Measurements from ENCODE around the gene PCDHB16.
"Not testable (repeated sequence)": the region's sequence is repeated elsewhere in the genome, so short reads cannot be mapped to it uniquely, and the experiment has no call there.

Gene PCDHB16

DNA sequence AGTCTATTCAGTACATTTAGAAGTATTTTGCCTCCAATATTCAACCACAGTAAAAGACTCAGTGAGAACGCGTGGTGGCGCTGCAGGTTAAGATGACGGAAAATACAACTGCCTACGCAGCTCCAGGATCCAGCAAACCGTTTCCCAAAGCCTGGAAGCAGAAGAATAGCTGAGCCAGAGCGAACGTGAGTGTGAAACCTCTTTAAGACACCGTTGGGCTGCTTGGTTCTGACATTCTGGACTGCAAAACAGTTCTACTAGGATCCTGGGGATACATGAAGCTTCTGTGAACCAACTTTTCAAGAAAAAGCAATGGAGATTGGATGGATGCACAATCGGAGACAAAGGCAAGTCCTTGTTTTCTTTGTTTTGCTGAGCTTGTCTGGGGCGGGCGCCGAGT is at the start of gene PCDHB16:
Gene PCDHB16, plus strand, starts transcription at position 140 of the 400 bp plus-strand sequence. Its CDS starts 173 bp downstream, at position 313.
- no peak for DNase-seq (ENCODE audit: low read depth in 2 of 2, low spot score in 1 of 2)

DNA sequence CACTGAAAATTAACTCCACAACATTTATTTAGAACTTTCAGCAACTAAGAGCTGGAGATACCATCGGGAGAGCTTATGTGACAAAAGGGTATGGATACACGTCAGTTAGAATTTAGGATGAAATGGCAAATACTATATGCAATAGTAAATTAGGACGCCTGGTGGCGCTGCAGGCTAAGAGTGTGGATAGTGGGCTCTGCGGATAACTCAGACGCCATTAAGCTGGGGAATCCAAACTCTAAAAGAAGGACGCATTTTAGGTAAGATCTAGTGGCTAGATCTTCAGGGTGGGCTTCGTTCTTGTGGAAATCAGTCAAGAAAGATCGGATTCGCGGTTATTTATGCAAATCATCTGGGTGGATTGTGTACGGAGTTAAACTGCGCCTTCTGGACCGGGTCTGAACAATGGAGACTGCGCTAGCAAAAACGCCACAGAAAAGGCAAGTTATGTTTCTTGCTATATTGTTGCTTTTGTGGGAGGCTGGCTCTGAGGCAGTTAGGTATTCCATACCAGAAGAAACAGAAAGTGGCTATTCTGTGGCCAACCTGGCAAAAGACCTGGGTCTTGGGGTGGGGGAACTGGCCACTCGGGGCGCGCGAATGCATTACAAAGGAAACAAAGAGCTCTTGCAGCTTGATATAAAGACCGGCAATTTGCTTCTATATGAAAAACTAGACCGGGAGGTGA is 47.0 kb upstream of the PCDHB16 start, which contains the start of gene PCDHB5:
Gene PCDHB5, plus strand, starts transcription at position 177 of the 688 bp plus-strand sequence. Its CDS starts 229 bp downstream, at position 406.
- no peak for DNase-seq (ENCODE audit: low read depth in 2 of 2, low spot score in 1 of 2)

DNA sequence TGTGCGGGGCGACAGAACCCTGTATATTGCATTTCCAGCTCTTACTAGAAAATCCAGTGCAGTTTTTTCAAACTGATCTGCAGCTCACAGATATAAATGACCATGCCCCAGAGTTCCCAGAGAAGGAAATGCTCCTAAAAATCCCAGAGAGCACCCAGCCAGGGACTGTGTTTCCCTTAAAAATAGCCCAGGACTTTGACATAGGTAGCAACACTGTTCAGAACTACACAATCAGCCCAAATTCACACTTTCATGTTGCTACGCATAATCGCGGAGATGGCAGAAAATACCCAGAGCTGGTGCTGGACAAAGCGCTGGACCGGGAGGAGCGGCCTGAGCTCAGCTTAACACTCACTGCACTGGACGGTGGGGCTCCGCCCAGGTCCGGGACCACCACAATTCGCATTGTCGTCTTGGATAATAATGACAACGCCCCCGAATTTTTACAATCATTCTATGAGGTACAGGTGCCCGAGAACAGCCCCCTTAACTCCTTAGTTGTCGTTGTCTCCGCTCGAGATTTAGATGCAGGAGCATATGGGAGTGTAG is 46.4 kb upstream of the PCDHB16 start:
- DNase-seq (ENCODE audit: low read depth in 2 of 2, low spot score in 1 of 2), result no peak

DNA sequence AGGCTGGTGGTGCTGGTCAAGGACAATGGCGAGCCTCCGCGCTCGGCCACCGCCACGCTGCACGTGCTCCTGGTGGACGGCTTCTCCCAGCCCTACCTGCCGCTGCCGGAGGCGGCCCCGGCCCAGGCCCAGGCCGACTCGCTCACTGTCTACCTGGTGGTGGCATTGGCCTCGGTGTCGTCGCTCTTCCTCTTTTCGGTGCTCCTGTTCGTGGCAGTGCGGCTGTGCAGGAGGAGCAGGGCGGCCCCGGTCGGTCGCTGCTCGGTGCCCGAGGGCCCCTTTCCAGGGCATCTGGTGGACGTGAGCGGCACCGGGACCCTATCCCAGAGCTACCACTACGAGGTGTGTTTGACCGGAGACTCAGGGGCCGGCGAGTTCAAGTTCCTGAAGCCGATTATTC is 44.8 kb upstream of the PCDHB16 start:
- DNase-seq (ENCODE audit: low read depth in 2 of 2, low spot score in 1 of 2), result not testable (repeated sequence)

DNA sequence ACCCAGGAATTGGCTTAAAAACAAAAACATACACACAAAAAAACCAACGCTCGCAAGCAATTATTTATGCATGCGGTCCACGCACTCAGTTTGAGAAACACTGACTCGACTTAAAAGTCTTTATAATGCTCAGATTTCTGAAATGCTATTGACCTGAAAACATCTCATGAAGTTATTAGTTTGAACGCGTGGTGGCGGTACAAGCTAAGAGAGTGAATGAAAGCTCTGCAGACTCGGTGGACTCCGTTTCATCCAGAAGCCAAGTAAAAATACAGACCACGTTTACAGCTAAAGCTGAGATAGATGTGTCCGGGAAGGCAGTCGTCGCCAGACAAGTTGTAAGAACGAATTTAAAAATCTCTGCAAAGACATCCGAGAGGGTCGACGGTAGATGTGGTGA is 32.4 kb upstream of the PCDHB16 start, which contains the start of gene PCDHB6:
Gene PCDHB6, plus strand, starts transcription at position 246 of the 400 bp plus-strand sequence. CDS start 201 bp downstream, outside the sequence.
- DNase-seq (ENCODE audit: low read depth in 2 of 2, low spot score in 1 of 2), result no peak

DNA sequence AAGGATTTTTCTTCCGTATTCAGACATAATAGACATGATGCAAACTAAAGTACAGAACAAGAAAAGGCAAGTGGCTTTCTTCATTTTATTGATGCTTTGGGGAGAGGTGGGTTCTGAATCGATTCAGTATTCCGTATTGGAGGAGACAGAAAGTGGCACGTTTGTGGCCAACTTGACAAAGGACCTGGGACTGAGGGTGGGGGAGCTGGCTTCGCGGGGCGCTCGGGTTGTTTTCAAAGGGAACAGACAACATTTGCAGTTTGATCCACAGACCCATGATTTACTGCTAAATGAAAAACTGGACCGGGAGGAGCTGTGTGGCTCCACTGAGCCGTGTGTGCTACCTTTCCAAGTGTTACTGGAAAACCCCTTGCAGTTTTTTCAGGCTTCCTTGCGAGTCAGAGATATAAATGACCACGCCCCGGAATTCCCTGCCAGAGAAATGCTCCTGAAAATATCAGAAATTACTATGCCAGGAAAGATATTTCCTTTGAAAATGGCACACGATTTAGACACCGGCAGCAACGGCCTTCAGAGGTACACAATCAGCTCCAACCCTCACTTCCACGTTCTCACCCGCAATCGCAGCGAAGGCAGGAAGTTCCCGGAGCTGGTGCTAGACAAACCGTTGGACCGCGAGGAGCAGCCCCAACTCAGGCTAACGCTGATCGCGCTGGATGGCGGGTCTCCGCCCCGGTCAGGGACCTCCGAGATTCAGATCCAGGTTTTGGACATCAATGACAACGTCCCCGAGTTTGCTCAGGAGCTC is 31.8 kb upstream of the PCDHB16 start:
- DNase-seq (ENCODE audit: low read depth in 2 of 2, low spot score in 1 of 2), result no peak

DNA sequence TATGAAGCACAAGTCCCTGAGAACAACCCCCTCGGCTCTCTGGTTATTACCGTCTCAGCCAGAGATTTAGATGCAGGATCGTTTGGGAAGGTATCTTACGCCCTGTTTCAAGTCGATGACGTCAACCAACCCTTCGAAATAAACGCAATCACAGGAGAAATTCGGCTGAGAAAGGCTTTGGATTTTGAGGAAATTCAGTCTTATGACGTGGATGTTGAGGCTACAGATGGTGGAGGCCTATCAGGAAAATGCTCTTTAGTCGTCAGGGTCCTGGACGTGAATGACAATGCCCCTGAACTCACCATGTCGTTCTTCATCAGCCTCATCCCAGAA is 31.2 kb upstream of the PCDHB16 start:
- no peak for DNase-seq (ENCODE audit: low read depth in 2 of 2, low spot score in 1 of 2)

DNA sequence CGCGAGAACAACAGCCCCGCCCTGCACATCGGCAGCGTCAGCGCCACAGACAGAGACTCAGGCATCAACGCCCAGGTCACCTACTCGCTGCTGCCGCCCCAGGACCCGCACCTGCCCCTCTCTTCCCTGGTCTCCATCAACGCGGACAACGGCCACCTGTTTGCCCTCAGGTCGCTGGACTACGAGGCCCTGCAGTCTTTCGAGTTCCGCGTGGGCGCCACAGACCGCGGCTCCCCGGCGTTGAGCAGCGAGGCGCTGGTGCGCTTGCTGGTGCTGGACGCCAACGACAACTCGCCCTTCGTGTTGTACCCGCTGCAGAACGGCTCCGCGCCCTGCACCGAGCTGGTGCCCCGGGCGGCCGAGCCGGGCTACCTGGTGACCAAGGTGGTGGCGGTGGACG is 30.6 kb upstream of the PCDHB16 start:
- DNase-seq (ENCODE audit: low read depth in 2 of 2, low spot score in 1 of 2), result not testable (repeated sequence)

DNA sequence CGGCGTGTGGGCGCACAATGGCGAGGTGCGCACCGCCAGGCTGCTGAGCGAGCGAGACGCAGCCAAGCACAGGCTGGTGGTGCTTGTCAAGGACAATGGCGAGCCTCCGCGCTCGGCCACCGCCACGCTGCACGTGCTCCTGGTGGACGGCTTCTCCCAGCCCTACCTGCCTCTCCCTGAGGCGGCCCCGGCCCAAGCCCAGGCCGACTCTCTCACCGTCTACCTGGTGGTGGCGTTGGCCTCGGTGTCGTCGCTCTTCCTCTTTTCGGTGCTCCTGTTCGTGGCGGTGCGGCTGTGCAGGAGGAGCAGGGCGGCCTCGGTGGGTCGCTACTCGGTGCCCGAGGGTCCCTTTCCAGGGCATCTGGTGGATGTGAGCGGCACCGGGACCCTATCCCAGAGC is 30.1 kb upstream of the PCDHB16 start:
- not testable (repeated sequence) for DNase-seq (ENCODE audit: low read depth in 2 of 2, low spot score in 1 of 2)

DNA sequence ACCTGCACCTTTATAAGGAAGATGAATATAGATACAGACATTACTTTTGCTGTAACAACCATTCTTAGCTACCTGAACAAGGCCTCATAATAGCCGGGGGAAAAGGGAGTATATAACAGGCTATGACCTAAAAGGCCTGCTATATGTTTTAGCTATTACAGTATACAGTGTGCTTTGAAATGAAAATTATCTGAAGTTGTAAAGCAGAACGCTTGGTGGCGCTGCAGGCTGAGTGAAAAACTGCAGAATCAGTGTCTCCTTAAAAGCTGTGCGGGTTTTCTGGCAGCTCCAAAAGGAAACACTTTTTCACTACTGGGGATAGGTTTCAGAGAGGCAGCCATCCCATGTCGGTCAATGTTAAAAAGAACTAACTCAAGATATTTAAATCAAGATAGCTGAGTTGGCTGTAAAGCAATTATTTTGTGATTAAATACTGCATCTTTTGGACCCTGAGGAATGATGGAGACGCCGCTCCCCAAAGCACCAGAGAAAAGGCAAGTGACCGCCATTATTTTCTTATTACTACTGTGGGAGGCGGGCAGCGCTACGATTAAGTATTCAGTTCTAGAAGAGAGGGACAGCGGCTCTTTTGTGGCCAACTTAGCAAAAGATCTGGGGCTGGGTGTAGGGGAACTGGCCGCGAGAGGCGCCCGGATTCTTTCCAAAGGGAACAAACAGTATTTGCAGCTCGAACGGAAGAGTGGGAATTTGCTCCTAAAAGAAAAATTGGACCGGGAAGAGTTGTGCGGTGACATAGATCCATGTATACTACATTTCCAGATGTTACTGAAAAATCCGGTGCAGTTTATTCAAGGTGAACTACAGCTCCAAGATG is 26.4 kb upstream of the PCDHB16 start:
- DNase-seq (ENCODE audit: low read depth in 2 of 2, low spot score in 1 of 2), result no peak

DNA sequence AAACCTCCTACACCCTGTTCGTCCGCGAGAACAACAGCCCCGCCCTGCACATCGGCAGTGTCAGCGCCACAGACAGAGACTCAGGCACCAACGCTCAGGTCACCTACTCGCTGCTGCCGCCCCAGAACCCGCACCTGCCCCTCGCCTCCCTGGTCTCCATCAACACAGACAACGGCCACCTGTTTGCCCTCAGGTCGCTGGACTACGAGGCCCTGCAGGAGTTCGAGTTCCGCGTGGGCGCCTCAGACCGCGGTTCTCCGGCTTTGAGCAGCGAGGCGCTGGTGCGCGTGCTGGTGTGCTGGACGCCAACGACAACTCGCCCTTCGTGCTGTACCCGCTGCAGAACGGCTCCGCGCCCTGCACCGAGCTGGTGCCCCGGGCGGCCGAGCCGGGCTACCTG is 24.8 kb upstream of the PCDHB16 start:
- DNase-seq (ENCODE audit: low read depth in 2 of 2, low spot score in 1 of 2), result not testable (repeated sequence)

DNA sequence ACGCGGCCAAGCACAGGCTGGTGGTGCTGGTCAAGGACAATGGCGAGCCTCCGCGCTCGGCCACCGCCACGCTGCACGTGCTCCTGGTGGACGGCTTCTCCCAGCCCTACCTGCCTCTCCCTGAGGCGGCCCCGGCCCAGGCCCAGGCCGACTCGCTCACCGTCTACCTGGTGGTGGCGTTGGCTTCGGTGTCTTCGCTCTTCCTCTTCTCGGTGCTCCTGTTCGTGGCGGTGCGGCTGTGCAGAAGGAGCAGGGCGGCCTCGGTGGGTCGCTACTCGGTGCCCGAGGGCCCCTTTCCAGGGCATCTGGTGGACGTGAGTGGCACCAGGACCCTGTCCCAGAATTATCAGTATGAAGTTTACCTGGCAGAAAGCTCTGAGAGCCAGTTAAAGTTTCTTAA is 24.3 kb upstream of the PCDHB16 start:
- not testable (repeated sequence) for DNase-seq (ENCODE audit: low read depth in 2 of 2, low spot score in 1 of 2)

DNA sequence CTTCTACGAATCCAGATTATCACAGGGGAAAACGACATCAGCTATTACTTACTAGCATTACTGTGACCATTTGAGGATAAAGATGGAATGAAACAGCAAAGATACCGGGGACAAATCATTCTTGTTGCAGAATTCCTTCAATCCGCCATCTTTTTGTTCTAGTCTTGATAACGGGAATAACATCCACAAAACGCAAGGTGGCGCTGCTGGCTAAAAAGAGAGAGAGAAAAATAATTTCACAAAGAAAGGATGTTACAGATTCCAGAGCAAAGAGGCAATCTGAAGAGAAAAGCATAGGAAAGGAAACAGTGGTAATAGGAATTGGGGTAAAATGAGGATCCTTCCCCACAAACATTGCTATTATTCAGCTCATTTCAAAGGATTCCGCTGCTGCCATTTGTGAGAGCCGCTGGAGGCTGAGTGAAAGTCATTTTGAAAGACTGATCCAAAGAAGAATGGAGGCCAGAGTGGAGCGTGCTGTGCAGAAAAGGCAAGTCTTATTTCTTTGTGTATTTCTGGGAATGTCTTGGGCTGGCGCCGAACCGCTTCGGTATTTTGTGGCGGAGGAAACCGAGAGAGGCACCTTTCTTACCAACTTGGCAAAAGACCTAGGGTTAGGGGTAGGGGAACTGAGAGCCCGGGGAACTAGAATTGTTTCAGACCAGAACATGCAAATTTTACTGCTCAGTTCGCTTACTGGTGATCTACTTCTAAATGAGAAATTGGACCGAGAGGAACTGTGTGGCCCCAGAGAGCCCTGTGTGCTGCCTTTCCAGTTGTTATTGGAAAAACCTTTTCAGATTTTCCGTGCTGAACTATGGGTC is 9.6 kb upstream of the PCDHB16 start, which contains the start of gene PCDHB7:
Gene PCDHB7, plus strand, starts transcription at position 264 of the 824 bp plus-strand sequence. Its CDS starts 192 bp downstream, at position 456.
- no peak for DNase-seq (ENCODE audit: low read depth in 2 of 2, low spot score in 1 of 2)

DNA sequence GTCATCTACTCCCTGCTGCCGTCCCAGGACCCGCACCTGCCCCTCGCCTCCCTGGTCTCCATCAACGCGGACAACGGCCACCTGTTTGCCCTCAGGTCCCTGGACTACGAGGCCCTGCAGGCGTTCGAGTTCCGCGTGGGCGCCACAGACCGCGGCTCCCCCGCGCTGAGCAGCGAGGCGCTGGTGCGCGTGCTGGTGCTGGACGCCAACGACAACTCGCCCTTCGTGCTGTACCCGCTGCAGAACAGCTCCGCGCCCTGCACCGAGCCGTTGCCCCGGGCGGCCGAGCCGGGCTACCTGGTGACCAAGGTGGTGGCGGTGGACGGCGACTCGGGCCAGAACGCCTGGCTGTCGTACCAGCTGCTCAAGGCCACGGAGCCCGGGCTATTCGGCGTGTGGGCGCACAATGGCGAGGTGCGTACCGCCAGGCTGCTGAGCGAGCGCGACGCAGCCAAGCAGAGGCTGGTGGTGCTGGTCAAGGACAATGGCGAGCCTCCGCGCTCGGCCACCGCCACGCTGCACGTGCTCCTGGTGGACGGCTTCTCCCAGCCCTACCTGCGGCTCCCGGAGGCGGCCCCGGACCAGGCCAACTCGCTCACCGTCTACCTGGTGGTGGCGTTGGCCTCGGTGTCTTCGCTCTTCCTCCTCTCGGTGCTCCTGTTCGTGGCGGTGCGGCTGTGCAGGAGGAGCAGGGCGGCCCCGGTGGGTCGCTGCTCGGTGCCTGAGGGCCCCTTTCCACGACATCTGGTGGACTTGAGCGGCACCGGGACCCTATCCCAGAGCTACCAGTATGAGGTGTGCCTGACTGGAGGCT is 7.7 kb upstream of the PCDHB16 start:
- not testable (repeated sequence) for DNase-seq (ENCODE audit: low read depth in 2 of 2, low spot score in 1 of 2)

DNA sequence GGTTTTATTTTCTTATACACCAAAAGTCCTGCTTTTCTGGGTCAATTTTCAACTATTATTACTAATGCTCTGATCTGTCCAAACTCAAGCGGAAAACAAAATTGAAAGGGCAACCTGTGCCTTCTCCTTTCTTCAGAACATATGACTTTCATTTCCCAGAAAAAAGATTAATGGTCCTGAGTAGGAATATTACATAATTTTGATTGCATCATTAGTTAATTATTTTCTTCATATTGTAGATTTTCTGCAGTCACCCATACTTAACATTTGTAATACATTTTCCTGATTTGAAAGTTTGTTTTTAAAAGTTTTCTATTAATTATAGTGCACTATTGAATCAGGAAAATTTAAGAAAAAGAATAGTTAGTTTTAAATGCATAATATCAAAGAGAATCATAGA is 6.3 kb upstream of the PCDHB16 start:
- DNase-seq (ENCODE audit: low read depth in 2 of 2, low spot score in 1 of 2), result no peak

DNA sequence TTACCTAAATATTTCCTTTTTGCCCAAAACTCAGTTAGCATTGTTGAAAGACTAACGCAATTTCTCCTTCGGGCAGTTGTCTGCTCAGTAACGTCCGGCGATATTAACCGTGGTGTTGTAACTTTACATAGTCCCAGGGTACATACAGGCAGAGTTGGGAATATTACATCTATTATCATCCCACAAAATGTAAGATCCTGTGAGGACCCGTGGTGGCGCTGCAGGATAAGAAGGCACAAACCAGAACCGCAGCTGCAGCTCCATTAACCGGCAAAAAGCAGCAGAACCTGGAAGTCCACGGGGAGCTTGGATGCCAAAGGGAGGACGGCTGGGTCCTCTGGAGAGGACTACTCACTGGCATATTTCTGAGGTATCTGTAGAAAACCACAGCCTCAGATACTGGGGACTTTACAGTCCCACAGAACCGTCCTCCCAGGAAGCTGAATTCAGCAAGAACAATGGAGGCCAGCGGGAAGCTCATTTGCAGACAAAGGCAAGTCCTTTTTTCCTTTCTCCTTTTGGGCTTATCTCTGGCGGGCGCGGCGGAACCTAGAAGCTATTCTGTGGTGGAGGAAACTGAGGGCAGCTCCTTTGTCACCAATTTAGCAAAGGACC is 4.5 kb upstream of the PCDHB16 start, which contains the start of gene PCDHB8:
Gene PCDHB8, plus strand, starts transcription at position 214 of the 615 bp plus-strand sequence. Its CDS starts 245 bp downstream, at position 459.
- DNase-seq (ENCODE audit: low read depth in 2 of 2, low spot score in 1 of 2), result not testable (repeated sequence)

DNA sequence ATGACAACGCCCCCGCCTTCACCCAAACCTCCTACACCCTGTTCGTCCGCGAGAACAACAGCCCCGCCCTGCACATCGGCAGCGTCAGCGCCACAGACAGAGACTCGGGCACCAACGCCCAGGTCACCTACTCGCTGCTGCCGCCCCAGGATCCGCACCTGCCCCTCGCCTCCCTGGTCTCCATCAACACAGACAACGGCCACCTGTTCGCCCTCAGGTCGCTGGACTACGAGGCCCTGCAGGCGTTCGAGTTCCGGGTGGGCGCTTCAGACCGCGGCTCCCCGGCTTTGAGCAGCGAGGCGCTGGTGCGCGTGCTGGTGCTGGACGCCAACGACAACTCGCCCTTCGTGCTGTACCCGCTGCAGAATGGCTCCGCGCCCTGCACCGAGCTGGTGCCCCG is 2.8 kb upstream of the PCDHB16 start:
- DNase-seq (ENCODE audit: low read depth in 2 of 2, low spot score in 1 of 2), result not testable (repeated sequence)

DNA sequence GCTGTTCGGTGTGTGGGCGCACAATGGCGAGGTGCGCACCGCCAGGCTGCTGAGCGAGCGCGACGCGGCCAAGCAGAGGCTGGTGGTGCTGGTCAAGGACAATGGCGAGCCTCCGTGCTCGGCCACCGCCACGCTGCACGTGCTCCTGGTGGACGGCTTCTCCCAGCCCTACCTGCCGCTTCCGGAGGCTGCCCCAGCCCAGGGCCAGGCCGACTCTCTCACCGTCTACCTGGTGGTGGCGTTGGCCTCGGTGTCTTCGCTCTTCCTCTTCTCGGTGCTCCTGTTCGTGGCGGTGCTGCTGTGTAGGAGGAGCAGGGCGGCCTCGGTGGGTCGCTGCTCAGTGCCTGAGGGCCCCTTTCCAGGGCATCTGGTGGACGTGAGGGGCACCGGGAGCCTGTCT is 2.3 kb upstream of the PCDHB16 start:
- not testable (repeated sequence) for DNase-seq (ENCODE audit: low read depth in 2 of 2, low spot score in 1 of 2)

DNA sequence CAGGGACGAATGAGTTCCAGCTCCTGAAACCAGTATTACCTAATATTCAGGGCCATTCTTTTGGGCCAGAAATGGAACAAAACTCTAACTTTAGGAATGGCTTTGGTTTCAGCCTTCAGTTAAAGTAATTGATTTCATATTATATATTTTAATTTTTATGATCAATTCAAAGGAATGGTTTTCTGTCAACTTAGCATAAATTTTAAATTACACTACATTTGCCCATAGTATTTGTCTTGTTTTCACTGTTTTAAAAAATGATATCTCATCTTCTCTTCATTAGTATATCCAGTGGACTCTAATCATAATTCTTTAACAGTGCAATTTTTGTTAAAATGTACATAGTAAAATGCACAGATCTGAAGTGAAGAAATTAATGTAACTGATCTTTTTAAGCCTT is 1.9 kb upstream of the PCDHB16 start:
- DNase-seq (ENCODE audit: low read depth in 2 of 2, low spot score in 1 of 2), result no peak

Data from stimulated activated CD8-positive, alpha-beta memory T cell treated with anti-CD3 and anti-CD28 coated beads, Interleukin-4, amount 100 ng/mL, for 1 hour (primary cell).